Activated T-cell treated with anti-CD3 and anti-CD28 coated beads for 48 hours (primary cell): ENCODE data around the gene ABCA13.

Source experiments
- DNase-seq: peaks from one replicate; pipeline ENCODE4 v3.0.0-alpha.2; 2020; ENCODE audit warnings: low read depth

Gene ABCA13

DNA sequence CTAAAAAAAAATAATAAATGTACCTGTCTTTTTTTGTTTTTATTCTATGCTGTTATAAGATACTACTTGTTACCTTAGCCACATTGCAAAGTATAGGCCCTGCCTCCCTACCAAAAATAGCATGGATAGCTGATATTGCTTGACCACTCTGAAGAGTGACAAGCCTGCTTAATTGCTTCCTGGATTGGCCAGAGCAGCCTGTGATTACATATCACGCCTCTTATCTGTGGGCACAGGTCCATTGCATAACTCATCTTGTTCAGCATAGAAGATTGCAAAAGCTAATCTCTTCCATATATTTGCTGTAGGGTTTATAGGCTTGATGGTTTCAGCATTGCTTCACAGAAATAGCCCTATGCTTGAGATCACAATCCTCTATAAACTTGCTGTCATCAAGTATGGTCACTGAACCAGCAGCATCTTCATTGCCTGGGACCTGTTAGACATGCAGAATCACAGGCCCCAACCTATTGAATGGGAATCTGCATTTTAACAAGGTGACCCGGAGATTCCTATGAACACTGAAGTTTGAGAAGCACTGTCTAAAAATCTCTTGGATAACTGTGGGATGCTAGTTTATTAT, 472.3 kb downstream of the ABCA13 start:
- no peak for DNase-seq

DNA sequence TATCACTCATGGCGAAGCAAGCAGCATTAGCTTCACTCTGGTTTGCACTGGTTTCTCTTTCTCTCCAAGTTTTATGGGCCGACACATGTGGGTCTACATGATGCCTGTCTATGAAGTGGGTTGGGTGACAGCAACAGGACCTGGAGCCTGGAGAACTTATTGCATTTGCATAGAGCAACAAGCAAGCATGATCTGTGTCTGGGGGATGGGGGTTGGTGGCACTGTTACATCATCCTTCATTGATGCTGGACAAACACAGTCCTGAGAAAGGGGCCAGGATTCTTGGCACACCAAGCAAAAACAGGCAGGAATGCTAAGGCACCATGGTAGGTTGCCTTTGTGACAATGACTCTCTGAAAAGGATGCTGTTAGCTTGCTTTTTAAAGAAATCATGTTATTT, 486.9 kb downstream of the ABCA13 start:
- DNase-seq, result no peak

DNA sequence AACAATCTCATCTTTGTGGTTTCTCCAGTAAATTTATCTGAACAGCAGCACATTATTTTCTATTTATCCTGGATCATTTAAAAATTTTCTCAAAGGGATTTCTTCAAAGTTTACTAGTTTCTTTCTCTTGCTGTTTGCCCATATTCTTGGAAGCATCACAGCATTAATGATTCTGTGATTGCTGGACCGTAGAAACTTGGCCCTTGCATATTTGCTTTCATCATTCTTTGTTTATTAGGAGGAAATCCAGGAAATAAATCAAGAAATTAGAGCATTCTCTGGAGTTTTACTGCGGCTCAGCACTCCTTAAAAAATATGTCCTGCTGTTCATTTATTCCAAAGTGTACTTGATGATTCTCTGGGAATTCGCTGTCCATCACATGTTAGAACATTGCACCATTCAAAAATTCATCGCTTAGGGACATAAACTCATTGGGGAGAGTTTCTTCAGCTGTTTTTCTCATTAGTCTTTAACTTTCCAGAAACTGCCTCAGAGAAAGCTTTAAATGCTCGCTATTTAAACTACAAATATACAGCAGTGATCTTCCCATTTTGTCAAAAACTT, 489.1 kb downstream of the ABCA13 start:
- no peak for DNase-seq

DNA sequence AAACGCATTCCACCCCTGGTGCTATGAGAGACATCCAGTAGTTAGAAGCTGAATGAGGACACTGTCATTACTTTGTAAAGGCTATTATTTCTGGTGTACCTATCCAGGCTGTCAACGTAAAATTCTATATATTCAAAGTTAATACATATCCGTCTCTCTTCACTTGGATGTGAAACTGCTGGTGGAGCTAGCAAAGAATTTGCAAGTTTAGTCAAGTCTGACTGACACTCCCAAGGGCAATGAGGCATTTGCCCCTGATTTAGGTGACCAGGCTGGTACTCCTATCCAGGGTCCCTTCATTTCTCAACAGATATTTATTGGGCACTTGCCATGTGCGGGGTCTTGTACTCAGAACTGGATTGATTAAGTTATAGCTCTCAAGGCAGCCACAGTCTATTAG, 493.0 kb downstream of the ABCA13 start:
- DNase-seq, result no peak

DNA sequence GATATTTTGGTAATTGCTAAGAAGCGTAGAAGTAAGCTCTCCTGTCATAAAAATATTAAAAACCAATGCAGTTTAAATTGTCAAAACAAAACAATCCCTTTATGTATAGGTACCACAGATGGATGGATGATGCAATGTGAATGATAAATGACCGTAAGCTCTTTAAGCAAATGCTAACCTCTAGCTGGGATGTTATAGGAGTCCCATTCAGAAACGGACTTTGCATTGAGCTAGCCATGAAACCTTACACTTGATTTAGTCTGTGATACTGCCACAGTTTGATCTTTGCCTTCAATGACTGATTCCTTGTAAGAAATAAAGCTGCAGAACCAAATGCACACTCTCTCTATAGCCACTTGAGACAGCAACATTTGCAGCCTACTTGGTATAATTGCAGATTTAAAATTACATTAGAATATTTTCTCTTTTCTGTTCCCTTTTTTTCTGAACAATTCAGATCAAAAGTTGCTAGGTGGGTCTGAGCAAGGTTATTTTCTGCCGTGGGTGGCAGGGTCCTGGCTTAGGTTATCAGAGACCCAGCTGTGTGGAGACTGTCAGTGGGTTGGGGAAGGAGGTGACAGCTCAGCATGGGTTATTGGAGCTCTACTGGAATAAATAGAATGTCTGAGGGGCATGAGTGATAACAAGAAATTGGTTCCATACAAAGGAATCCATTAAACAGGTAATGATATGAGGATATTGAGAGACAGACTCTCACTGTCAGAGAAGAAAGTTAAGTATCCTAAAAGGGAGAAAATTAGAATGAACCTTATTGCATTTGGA, 494.3 kb downstream of the ABCA13 start:
- no peak for DNase-seq

DNA sequence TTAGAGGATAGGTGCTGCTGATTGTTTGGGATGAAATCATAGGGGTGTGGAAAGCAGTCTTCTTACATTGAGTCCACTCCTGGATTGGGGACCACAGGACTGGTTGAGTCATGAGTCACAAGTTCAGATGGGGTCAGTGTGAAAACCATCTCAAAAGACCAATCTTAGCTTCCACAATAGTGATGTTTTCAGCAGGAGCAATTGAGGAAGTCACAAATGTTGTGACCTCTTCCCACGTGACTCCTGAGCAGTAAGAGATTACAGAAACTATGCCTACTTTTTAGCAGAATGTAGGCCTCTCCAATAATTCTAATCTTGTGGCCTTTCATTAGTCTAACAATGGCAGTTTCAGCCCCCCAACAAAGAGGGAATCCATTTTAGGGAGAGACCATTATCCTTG, 496.1 kb downstream of the ABCA13 start:
- no peak for DNase-seq

DNA sequence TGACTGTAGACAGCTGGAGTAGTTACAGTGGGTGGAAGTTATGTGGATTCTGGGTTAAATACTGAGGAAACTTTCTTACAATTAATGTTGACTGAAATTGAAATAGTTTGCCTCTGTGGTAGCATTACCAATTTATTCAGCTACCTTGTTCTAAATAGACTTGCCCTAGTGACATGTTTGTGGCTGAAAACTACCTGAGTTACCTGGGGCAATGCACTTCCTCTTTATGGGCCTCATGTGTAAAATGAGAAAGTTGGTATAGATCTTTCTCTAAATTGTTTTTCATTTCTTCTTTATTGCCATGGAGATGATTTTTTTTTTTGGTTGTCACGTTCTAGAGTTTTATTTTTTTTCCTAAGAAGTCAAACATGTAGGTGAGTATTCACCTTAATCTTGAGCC, 500.4 kb downstream of the ABCA13 start:
- DNase-seq, result no peak

DNA sequence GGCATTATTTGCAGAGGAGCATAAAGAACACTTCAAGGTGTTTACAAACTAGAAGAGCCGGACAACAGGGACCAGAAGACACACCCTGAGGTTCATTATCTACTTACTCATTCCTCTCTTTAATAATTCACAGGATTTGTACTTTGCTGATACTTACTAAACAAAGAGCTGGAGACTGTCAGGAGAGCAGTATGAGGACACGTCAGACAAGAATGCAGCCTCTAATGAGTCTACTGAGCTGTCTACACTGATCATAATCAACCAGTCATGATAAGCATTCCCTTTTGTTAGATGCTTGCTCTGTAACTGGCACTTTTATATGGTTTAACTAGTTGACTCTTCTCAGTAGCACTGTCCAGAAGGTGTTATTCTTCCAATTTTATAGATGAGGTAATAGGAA, 509.7 kb downstream of the ABCA13 start:
- DNase-seq, result no peak

DNA sequence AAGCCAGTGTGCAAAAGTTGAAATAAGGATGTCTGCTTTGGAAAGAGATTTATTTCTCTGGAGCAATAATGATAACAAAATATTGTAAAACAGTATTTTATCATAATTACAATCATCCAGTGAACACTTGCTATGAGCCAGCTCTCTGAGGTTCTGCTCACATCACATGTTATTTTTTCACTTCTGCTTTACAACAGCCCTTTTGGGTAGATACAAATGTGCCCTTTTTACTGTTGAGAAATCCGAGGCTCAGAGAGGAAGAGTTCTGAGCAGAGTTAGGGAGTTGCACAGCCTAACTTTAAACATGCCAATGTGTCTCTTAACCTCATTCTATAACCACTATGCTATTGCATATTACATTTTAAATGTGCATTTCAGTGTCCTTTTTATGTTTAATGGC, 520.5 kb downstream of the ABCA13 start:
- no peak for DNase-seq
